H9 (cell line): ENCODE results near the gene C1orf21. TPM values are rescaled to one million over a fixed set of nuclear protein-coding genes. Genes with fewer than 3 reads are reported as not detected.

ENCODE experiments used
- DNase-seq: peaks from one replicate; pipeline ENCODE4 v3.0.0-alpha.2; 2017
- H2AFZ ChIP-seq: one replicate; pipeline ENCODE4 v1.6.1; 2013; ENCODE audit warnings: mild to moderate bottlenecking, low read length, control low read depth, moderate library complexity
- H2AK5ac ChIP-seq: 2 replicates; pipeline ENCODE4 v1.6.1; 2013; ENCODE audit warnings: low read length, control low read depth, mixed read lengths; ENCODE audit not compliant: insufficient read length
- H2BK120ac ChIP-seq: one replicate; pipeline ENCODE4 v1.6.1; 2013; ENCODE audit warnings: low read depth, mild to moderate bottlenecking, low read length, control low read depth, inconsistent platforms; ENCODE audit not compliant: poor library complexity, severe bottlenecking
- H2BK12ac ChIP-seq: 2 replicates; pipeline ENCODE4 v1.6.1; 2013; ENCODE audit warnings: low read length, control low read depth, mixed read lengths, low read depth; ENCODE audit not compliant: insufficient read length
- H2BK15ac ChIP-seq: 2 replicates; pipeline ENCODE4 v1.6.1; 2013; ENCODE audit warnings: low read depth, low read length, control low read depth
- H2BK20ac ChIP-seq: one replicate; pipeline ENCODE4 v1.6.1; 2013; ENCODE audit warnings: low read depth, mild to moderate bottlenecking, low read length, control low read depth, inconsistent platforms; ENCODE audit not compliant: poor library complexity, severe bottlenecking
- H2BK5ac ChIP-seq: 2 replicates; pipeline ENCODE4 v1.6.1; 2013; ENCODE audit warnings: low read length, control low read depth, mixed read lengths; ENCODE audit not compliant: insufficient read length
- H3K14ac ChIP-seq: 2 replicates; pipeline ENCODE4 v1.6.1; 2013; ENCODE audit warnings: low read length, control low read depth; ENCODE audit not compliant: insufficient read depth
- H3K18ac ChIP-seq: 2 replicates; pipeline ENCODE4 v1.6.1; 2013; ENCODE audit warnings: low read depth, mild to moderate bottlenecking, mixed read lengths, low read length, control low read depth; ENCODE audit not compliant: insufficient read length
- H3K23ac ChIP-seq: 2 replicates; pipeline ENCODE4 v1.6.1; 2013; ENCODE audit warnings: low read length, control low read depth, mixed read lengths, low read depth; ENCODE audit not compliant: insufficient read length
- H3K23me2 ChIP-seq: 2 replicates; pipeline ENCODE4 v1.6.1; 2013; ENCODE audit warnings: low read depth, mild to moderate bottlenecking, mixed read lengths, low read length, control low read depth; ENCODE audit not compliant: insufficient read length, poor library complexity, severe bottlenecking
- H3K27ac ChIP-seq: 2 replicates; pipeline ENCODE4 v1.5.1; 2013; ENCODE audit warnings: low read length, control low read depth, mixed read lengths, low read depth; ENCODE audit not compliant: insufficient read length
- H3K27me3 ChIP-seq: 2 replicates; pipeline ENCODE4 v1.6.1; 2013; ENCODE audit warnings: low read length, control low read depth, inconsistent platforms; ENCODE audit not compliant: insufficient read depth
- H3K4ac ChIP-seq: 2 replicates; pipeline ENCODE4 v1.6.1; 2013; ENCODE audit warnings: low read depth, mild to moderate bottlenecking, control low read depth, inconsistent platforms, low read length, moderate library complexity
- H3K4me1 ChIP-seq: 2 replicates; pipeline ENCODE4 v1.6.1; 2013; ENCODE audit warnings: low read length, control low read depth, inconsistent platforms; ENCODE audit not compliant: insufficient read depth
- H3K4me2 ChIP-seq: 2 replicates; pipeline ENCODE4 v1.6.1; 2013; ENCODE audit warnings: low read length, control low read depth, mixed read lengths; ENCODE audit not compliant: insufficient read length, insufficient read depth
- H3K56ac ChIP-seq: 2 replicates; pipeline ENCODE4 v1.6.1; 2013; ENCODE audit warnings: low read depth, mild to moderate bottlenecking, mixed read lengths, low read length, control low read depth; ENCODE audit not compliant: insufficient read length
- H3K79me1 ChIP-seq: 2 replicates; pipeline ENCODE4 v1.6.1; 2013; ENCODE audit warnings: low read depth, mild to moderate bottlenecking, moderate library complexity, low read length, control low read depth, inconsistent platforms; ENCODE audit not compliant: insufficient read depth, poor library complexity, severe bottlenecking
- H3K79me2 ChIP-seq: 2 replicates; pipeline ENCODE4 v1.6.1; 2013; ENCODE audit warnings: low read length, control low read depth, inconsistent platforms; ENCODE audit not compliant: insufficient read depth
- H3K9ac ChIP-seq: 2 replicates; pipeline ENCODE4 v1.6.1; 2013; ENCODE audit warnings: low read length, control low read depth, mixed read lengths; ENCODE audit not compliant: insufficient read length; ENCODE audit errors: extremely low read depth
- H3K9me3 ChIP-seq: one replicate; pipeline ENCODE4 v1.6.1; 2013; ENCODE audit warnings: low read depth, low read length, inconsistent platforms; ENCODE audit not compliant: control insufficient read depth
- H3T11ph ChIP-seq: one replicate; pipeline ENCODE4 v1.6.1; 2013; ENCODE audit warnings: mild to moderate bottlenecking, low read length, control low read depth, inconsistent platforms
- H4K20me1 ChIP-seq: one replicate; pipeline ENCODE4 v1.6.1; 2013; ENCODE audit not compliant: control insufficient read depth, insufficient read length, insufficient read depth
- H4K5ac ChIP-seq: 2 replicates; pipeline ENCODE4 v1.6.1; 2013; ENCODE audit warnings: low read depth, mild to moderate bottlenecking, mixed read lengths, low read length, control low read depth; ENCODE audit not compliant: insufficient read length
- H4K8ac ChIP-seq: replicated peaks from 2 replicates; pipeline ENCODE4 v1.6.1; 2013; ENCODE audit warnings: low read length, control low read depth, mixed read lengths, low read depth; ENCODE audit not compliant: insufficient read length
- H4K91ac ChIP-seq: 2 replicates; pipeline ENCODE4 v1.6.1; 2013; ENCODE audit warnings: low read depth, mild to moderate bottlenecking, moderate library complexity, mixed read lengths, low read length, control low read depth; ENCODE audit not compliant: insufficient read length
- H3K27ac Mint-ChIP-seq, 3 experiments: 2 replicates in 2 of 3; 3 replicates in 1 of 3; pipeline ENCODE4 v1.8.0; 2020 to 2021; ENCODE audit warnings: mixed read lengths in 3 of 3, mild to moderate bottlenecking in 1 of 3, moderate library complexity in 1 of 3
- H3K27me3 Mint-ChIP-seq: 2 replicates; pipeline ENCODE4 v1.8.0; 2021; ENCODE audit warnings: low read depth, mild to moderate bottlenecking, moderate library complexity, mixed read lengths
- H3K36me3 Mint-ChIP-seq, 3 experiments: 2 replicates in 2 of 3; 3 replicates in 1 of 3; pipeline ENCODE4 v1.8.0; 2020 to 2021; ENCODE audit warnings: low read depth in 3 of 3, mixed read lengths in 3 of 3; ENCODE audit not compliant: insufficient read depth in 1 of 3
- H3K4me1 Mint-ChIP-seq, 2 experiments: 2 replicates each; pipeline ENCODE4 v1.8.0; 2020; ENCODE audit warnings: mixed read lengths in 2 of 2
- H3K4me3 Mint-ChIP-seq, 2 experiments: 2 replicates in 1 of 2; 3 replicates in 1 of 2; pipeline ENCODE4 v1.8.0; 2020 to 2021; ENCODE audit warnings: mild to moderate bottlenecking in 2 of 2, mixed read lengths in 2 of 2, moderate library complexity in 1 of 2
- H3K9me3 Mint-ChIP-seq, 2 experiments: 2 replicates in 1 of 2; 3 replicates in 1 of 2; pipeline ENCODE4 v1.8.0; 2020; ENCODE audit warnings: mild to moderate bottlenecking in 2 of 2, mixed read lengths in 2 of 2, moderate library complexity in 1 of 2
- WGBS: extraction: QIAGEN DNeasy Blood & Tissue Kit; methylation state at CpG from one replicate; pipeline ENCODE4 v1.1.7; 2013; ENCODE audit warnings: missing lambda C conversion rate, low lambda C conversion rate, mixed read lengths; ENCODE audit not compliant: insufficient read length; ENCODE audit errors: extremely low coverage; 5-methylcytosine and 5-hydroxymethylcytosine counted together
- total RNA-seq: library from RNA; stranded (reverse); gene quantifications from 2 replicates; pipeline ENCODE4 v1.2.1, GENCODE V29; 2021
- TF ChIP-seq, protein P1 (sequence below): fragments of 200-600 bp; sonication (generic); conservative IDR thresholded peaks from 3 replicates; pipeline ENCODE4 v1.8.0; 2021; ENCODE audit warnings: antibody characterized with exemption, mild to moderate bottlenecking

Gene C1orf21
- total RNA-seq, 1 experiment from 2014 or later = 36.0 TPM

DNA sequence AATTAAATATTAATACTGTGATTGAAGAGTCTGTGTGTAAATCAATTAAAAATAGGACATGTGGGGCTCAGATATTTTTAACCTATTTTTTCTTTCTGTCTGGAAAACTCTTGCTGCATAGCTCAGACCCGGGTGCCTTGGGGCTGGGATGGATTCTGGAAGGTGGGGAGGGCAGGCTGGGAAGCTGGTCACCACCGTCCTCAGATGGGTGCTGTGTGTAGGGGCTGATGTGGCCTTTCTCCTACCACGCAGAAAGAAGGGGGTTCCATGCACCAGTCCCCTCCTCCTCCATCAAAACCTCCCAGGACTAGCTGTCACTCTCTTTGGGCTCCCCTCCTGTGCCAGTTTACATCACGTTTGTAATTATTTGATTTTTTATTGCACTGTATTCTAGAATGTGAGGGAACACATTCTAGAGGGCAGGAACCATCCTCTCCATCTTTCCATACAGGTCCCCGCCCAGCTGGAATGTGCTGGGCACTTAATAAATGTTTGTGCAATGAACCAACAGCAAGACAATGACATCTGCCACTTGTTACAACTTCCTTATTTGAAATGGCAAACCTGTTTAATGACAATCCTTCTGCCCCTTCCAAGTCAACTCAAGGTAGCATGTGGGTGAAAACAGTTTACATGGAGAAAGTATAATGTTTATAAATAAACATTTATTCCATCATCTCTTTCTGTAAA is 263.5 kb downstream of the C1orf21 start:
- WGBS = no CpG with 5 or more reads among the region's 5 CpGs
- H3K79me2 ChIP-seq = no peaks in the 10 kb centered on the region
- no peaks in the 10 kb centered on the region for H3K23me2 ChIP-seq
- H4K8ac ChIP-seq = no peak overlapping the region
- no peak overlapping the region for H3K23ac ChIP-seq
- H3K14ac ChIP-seq = no peak overlapping the region
- no peaks in the 10 kb centered on the region for H3K27me3 ChIP-seq
- H3K4me2 ChIP-seq = no peak overlapping the region
- TF ChIP-seq, protein P1, sequence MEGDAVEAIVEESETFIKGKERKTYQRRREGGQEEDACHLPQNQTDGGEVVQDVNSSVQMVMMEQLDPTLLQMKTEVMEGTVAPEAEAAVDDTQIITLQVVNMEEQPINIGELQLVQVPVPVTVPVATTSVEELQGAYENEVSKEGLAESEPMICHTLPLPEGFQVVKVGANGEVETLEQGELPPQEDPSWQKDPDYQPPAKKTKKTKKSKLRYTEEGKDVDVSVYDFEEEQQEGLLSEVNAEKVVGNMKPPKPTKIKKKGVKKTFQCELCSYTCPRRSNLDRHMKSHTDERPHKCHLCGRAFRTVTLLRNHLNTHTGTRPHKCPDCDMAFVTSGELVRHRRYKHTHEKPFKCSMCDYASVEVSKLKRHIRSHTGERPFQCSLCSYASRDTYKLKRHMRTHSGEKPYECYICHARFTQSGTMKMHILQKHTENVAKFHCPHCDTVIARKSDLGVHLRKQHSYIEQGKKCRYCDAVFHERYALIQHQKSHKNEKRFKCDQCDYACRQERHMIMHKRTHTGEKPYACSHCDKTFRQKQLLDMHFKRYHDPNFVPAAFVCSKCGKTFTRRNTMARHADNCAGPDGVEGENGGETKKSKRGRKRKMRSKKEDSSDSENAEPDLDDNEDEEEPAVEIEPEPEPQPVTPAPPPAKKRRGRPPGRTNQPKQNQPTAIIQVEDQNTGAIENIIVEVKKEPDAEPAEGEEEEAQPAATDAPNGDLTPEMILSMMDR = no peak
- no peak overlapping the region for H2BK5ac ChIP-seq
- no peak overlapping the region for H2BK15ac ChIP-seq
- no peak overlapping the region for H3K4ac ChIP-seq
- no peak for DNase-seq
- no peaks in the 10 kb centered on the region for H3K79me1 ChIP-seq
- no peak overlapping the region for H2AFZ ChIP-seq
- no peak overlapping the region for H3K56ac ChIP-seq
- Mint-ChIP-seq H3K27me3 (peaks cover 1% of the 10 kb centered on the region), H3K36me3 (peaks cover 0 to 3% (median 2%) of the 10 kb centered on the region in 3 experiments; a peak in 3 of 7 replicates), H3K4me1 (peaks cover 2 to 5% of the 10 kb centered on the region in 2 experiments; a peak in 3 of 4 replicates), H3K4me3 (no peak overlapping the region), H3K27ac (no peak overlapping the region), H3K9me3 (peaks cover 0 to 6% of the 10 kb centered on the region in 2 experiments; a peak in 2 of 5 replicates)
- no peak overlapping the region for H2BK120ac ChIP-seq
- H4K20me1 ChIP-seq = no peaks in the 10 kb centered on the region
- no peaks in the 10 kb centered on the region for H3K9me3 ChIP-seq
- H3K4me1 ChIP-seq = no peaks in the 10 kb centered on the region
- no peak overlapping the region for H3K27ac ChIP-seq
- H3T11ph ChIP-seq = no peak overlapping the region
- no peak overlapping the region for H2BK12ac ChIP-seq
- H2BK20ac ChIP-seq = no peak overlapping the region
- no peak overlapping the region for H4K5ac ChIP-seq
- H4K91ac ChIP-seq = no peak overlapping the region
- H3K18ac ChIP-seq = no peak overlapping the region
- no peak overlapping the region for H3K9ac ChIP-seq
- H2AK5ac ChIP-seq = no peak overlapping the region
